Glomerular endothelial cell (primary cell): ENCODE results near the gene CNTNAP1. TPM values are rescaled to one million over a fixed set of nuclear protein-coding genes. Genes with fewer than 3 reads are reported as not detected.
"Not testable (repeated sequence)": the region's sequence is repeated elsewhere in the genome, so short reads cannot be mapped to it uniquely, and the experiment has no call there.

ENCODE experiments used
- DNase-seq: peaks from one replicate; pipeline ENCODE4 v3.0.0-alpha.2; 2011; ENCODE audit warnings: low read depth, low spot score; ENCODE audit errors: extremely low read depth
- total RNA-seq: library from RNA; depleted of rRNA; stranded (reverse); fragments of >200 nt; gene quantifications from 2 replicates; pipeline ENCODE4 v1.2.3, GENCODE V29; 2015

CNTNAP1 gene
- total RNA-seq, 1 donor from 2014 or later, result 17.6 TPM

DNA sequence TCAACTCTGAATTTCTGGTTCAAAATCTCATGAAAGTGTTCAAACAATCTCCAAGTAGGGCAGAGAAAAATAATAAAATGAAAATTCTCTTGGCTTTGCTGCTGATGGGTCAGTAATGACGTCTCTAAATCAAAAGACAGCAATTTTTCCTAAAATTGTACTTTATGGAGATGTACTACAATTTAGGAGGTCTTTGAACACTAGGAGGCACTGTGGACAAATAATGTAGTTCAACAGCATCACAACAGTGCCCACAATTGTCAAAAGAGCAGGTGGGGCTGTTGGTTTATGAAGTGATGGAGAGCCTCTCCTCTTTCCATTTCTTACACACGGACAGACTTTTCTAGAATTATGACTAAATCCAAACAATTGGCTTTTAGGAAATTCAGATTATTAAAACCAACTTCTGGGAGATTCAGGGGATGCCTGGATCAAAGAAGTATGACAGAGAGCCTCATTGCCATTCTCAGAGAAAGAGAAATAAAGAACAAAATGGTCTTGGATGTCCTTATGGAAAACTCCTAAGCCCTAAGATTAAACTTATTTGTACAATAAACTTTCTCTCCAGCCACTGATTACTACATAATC lies 38.8 kb downstream of the CNTNAP1 start:
- DNase-seq, result peak; percentile 68

DNA sequence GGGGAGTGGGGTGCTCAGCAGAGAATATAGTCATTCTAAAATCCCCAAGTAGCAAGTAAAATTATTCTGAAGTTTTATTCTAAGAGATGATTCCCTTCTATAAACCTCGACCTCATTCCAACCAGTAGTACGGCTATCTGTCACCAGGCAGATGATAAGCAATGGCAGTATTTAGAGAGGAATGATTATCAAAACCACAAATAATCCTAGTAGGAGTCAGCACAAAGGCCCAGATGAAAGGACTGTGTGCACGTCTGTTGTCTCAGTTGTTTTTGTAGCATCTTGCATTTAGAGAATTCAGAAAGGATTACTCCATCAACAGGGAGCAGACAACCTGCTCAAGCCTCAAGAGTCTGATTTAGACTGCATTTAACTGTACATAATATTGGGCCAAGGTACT lies 41.3 kb downstream of the CNTNAP1 start:
- no peak for DNase-seq

DNA sequence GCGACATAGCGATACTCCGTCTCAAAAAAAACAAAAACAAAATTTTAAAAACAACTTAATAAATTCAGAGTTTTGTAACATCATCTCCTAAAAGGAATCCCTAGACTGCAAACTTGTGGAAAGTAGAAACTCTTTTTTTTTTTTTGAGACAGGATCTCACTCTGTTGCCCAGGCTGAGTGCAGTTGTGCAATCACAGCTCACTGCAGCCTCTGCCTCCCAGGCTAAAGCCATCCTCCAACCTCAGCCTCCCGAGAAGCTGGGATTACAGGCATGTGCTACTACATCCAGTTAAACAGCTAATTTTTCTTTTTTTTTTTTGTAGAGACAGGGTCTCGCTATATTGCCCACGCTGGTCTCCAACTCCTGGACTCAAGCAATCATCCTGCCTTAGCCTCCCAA lies 42.8 kb downstream of the CNTNAP1 start:
- DNase-seq, result no peak

DNA sequence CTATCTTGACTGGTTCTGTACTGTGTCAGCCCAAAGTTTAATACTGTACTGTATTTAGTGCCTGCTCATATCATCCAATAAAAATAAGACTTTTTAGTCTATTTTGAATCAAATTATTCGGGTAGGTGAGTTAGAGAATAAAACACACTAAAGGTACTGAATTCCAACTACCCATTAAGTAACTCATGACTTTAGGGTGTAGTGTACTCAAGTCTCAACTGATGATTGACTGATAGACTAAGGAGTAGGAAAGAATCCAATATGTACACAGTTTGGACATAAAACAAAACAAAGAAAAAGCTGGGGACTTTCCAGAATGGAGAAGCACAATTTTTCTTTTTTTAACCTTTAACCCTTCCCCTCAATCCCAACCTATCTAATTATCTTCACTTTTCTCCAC lies 58.4 kb downstream of the CNTNAP1 start:
- DNase-seq, result no peak

DNA sequence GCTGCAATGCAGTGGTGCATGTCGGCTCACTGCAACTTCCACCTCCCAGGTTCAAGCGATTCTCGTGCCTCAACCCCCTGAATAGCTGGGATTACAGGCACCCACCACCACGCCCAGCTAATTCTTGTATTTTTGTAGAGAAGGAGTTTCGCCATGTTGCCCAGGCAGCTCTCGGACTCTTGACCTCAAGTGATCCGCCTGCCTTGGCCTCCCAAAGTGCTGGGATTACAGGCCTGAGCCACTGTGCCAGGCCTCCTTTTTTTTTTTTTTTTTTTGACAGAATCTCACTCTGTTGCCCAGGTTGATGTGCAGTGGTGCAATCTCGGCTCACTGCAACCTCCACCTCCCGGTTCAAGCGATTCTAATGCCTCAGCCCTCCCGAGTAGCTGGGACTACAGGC lies 60.6 kb downstream of the CNTNAP1 start:
- DNase-seq, result not testable (repeated sequence)

DNA sequence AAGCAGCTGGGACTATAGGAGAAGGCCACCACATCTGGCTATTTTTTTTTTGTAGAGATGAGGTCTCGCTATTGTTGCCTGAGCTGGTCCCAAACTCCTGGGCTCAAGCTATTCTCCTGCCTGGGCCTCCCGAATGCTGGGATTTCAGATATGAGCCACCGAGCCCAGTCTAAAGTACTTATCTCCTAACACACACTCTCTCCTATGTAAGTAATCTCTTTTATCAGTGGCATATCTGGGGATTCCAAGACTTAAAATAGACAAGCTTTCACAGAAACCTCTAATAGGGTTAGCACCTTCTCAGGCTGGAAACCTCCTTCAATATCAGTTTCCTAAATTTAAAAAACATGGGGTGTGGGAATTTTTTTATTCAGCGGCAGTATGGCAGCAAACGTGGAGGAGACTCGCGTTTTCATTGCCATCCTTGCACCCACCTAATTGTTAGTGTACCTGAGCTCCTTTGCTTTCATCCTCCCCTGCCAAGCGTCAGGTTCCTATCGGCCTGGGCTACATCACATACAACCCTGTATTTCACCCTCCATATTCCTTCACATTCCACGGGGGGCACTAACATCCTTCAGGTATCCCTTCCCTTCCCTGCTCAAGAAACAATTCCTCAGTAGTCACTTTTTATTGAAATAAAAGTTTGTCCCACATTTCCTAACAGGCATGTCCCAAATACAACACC lies 61.4 kb downstream of the CNTNAP1 start:
- DNase-seq, result no peak

DNA sequence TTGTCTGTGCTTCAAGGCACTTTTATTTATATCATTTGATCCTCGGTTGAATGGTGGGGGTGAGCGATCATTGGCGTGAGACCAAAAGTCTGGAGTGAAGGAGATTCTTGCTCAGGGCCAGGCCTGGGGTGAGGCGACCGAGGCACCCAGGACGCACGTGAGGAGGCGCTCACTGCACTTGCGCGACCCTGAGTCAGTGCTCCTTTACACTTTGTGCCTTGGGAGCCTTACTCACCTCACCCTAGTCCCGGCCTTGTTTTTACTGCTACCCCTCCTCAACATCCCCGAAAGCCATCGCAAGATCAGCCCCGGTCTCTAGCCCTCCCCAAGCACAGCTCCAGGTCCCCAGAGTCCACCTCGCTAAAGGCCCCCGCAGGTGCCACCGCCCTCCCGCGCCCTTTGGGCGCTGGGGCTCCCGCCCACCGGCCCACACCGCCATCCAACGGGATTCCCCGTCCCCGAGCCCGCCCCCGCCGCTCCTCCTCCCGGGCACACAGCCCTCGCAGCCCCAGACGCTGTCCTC lies 62.0 kb downstream of the CNTNAP1 start:
- DNase-seq, result no peak

DNA sequence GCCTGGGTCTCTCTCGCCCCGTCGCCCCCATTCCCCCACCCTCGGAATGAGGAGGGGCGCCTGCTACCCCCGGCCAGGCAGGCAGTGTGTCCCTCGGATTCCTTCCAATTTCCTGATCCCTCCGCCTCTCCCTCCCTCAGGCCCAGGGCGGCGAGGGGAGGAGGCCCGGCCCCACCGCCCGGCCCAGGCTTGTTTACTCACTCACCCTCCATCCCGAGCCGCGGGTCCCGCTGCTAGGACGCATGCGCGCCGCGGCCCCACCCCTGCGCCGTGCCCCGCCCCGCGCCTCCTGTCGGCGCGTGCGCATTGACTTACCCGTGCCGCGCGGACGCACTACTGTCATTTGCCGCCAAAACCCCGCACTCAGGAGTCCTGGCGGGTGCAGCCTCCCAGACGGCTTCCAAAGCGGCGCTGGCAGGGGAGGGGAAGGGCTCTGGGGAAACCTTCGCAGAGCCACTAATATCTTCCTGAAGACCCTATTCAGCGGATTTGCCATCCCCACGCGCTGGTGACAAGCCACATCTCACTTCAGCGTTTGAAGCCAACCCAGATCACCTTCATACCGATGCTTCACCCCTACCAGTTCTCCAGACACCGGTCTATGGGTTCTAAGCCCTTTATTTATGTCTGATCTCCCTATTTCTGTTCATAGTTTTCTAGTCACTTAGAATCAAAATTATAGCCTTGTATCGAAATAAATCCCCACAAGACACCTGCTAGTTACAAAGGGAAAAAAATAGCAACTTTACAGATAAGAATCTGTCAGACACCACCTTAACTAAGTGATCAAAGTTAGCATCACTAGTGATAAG lies 62.7 kb downstream of the CNTNAP1 start, which contains the start of gene EZH1:
EZH1 (minus strand) TSS at position 235 of the 812 bp plus-strand sequence. CDS start 16,099 bp downstream, outside the sequence.
- DNase-seq, result no peak

DNA sequence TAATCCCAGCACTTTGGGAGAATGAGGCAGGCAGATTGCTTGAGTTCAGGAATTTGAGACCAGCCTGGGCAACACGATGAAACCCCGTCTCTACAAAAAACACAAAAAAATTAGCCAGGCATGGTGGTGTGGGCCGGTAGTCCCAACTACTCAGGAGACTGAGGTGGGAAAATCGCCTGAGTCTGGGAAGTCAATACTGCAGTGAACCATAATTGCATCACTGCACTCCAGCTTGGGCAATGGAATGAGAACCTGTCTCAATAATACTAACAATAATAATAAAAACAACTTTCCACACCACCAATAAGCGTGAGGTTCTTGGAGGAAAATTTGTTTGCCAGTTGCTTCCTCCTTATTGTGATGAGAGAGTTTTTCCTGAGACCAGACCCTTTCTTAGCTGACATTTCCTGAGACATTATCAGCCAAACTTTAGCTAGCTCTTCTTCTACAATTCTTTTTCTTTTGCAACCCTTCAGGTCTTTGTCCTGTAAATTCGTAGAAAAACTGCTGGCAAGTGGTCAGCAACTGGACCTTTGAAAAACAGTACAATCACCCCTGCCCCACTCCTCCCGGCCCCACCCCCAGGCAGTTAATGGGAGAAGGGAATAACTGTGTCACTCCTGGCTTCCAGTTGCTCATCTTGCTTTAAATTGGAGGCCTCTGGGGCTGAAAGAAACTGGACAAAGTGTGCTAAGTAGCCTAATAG lies 66.0 kb downstream of the CNTNAP1 start:
- no peak for DNase-seq

DNA sequence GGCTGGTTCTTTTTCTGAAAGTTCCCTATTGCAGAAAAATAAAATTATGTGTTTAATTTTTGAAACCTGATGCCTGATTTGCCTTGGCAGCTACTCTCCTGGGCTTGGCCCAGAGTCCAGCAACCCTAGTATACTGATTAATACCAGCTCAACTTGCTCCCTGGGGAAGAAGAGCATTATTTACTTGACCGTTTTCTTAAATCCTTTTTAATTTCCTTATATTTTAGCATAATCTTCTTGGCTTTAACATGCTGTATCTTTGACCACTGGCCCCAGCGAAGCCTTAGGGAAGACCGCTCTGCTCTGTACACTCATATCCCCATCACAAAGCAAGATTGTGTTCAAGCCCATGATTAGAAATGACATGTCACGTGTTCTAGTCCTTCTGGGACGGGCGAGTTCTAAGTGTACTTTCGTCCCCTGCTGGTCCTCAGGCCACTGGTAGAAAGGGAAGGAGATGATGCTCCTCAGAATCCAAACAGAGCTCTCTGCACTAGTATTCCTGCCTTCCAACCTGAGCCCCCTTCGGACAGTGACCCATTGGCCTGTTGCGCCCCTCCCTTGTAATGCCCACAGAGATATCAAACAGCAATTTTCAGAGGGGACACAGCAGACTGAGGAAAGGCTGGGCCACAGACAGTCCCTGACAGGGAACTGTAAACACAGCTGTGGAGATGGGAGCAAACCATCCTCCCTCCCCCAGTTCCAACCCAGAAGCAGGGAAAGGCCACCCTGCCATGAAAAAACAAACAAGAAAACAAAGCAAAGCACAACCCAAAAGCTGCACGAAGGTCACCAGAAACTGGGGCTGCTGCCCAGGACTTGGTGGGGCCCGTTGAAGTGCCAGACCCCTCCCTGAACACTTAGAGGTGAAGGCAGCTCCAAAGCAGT lies 66.8 kb downstream of the CNTNAP1 start:
- no peak for DNase-seq

Other genes starting within 250 kb of the CNTNAP1 start
- 41.0 and 44.1 TPM in 2 replicates for gene ATP6V0A1, start 223.7 kb upstream of the CNTNAP1 start, total RNA-seq
- 88.8 and 103 TPM in 2 replicates for gene NAGLU, start 146.3 kb upstream of the CNTNAP1 start, total RNA-seq
- gene HSD17B1, start 129.6 kb upstream of the CNTNAP1 start, total RNA-seq, result 0.44 and 1.1 TPM in 2 replicates
- 30.3 and 30.8 TPM in 2 replicates for gene COASY, start 120.4 kb upstream of the CNTNAP1 start, total RNA-seq
- gene MLX, start 115.4 kb upstream of the CNTNAP1 start, total RNA-seq, result 27.1 and 30.0 TPM in 2 replicates
- gene PSMC3IP, start 104.8 kb upstream of the CNTNAP1 start, total RNA-seq, result 2.7 and 5.2 TPM in 2 replicates
- 47.4 and 52.6 TPM in 2 replicates for gene RETREG3, start 73.2 kb upstream of the CNTNAP1 start, total RNA-seq
- 58.9 and 75.8 TPM in 2 replicates for gene TUBG1, start 72.8 kb upstream of the CNTNAP1 start, total RNA-seq
- gene TUBG2, start 23.2 kb upstream of the CNTNAP1 start, total RNA-seq, result 18.7 and 20.8 TPM in 2 replicates
- gene PLEKHH3, start 5.5 kb upstream of the CNTNAP1 start, total RNA-seq, result 12.2 and 15.6 TPM in 2 replicates
- gene CCR10, start 688 bp upstream of the CNTNAP1 start, total RNA-seq, result 0.34 and 1.4 TPM in 2 replicates
- gene EZH1, start 62.5 kb downstream of the CNTNAP1 start, total RNA-seq, result 10.4 and 20.0 TPM in 2 replicates
- gene RAMP2, start 78.7 kb downstream of the CNTNAP1 start, total RNA-seq, result 6.3 and 23.7 TPM in 2 replicates
- gene VPS25, start 90.9 kb downstream of the CNTNAP1 start, total RNA-seq, result 67.1 and 82.4 TPM in 2 replicates
- 8.8 and 10.4 TPM in 2 replicates for gene WNK4, start 98.1 kb downstream of the CNTNAP1 start, total RNA-seq
- 48.7 and 65.7 TPM in 2 replicates for gene COA3, start 116.2 kb downstream of the CNTNAP1 start, total RNA-seq
- 0.29 TPM in 1 of 2 replicates, not detected in the other for gene CNTD1, start 116.3 kb downstream of the CNTNAP1 start, total RNA-seq
- gene BECN1, start 141.8 kb downstream of the CNTNAP1 start, total RNA-seq, result 70.7 and 115 TPM in 2 replicates
- gene PSME3, start 150.9 kb downstream of the CNTNAP1 start, total RNA-seq, result 127 and 130 TPM in 2 replicates
- 1.8 and 2.0 TPM in 2 replicates for gene AOC2, start 162.0 kb downstream of the CNTNAP1 start, total RNA-seq
- 0.05 and 0.82 TPM in 2 replicates for gene AOC3, start 168.7 kb downstream of the CNTNAP1 start, total RNA-seq
- not detected in 2 replicates for gene G6PC1, start 218.3 kb downstream of the CNTNAP1 start, total RNA-seq